ES-I3 (cell line): ENCODE results near the gene IGF1R.
A peak's percentile ranks its signal among the peaks of the same experiment; 100 is the strongest.

ENCODE experiments used
- H3K36me3 ChIP-seq: 2 replicates; pipeline ENCODE4 v1.6.1; 2013; ENCODE audit warnings: mild to moderate bottlenecking, low read length, control low read depth, moderate library complexity; ENCODE audit not compliant: insufficient read depth
- H3K4me1 ChIP-seq: 2 replicates; pipeline ENCODE4 v1.6.1; 2013; ENCODE audit warnings: mild to moderate bottlenecking, control low read depth, low read length; ENCODE audit not compliant: insufficient read depth
- H3K9ac ChIP-seq: 2 replicates; pipeline ENCODE4 v1.6.1; 2013; ENCODE audit warnings: low read depth, mild to moderate bottlenecking, low read length, moderate library complexity
- H3K9me3 ChIP-seq: 2 replicates; pipeline ENCODE4 v1.6.1; 2013; ENCODE audit warnings: mild to moderate bottlenecking, low read length, moderate library complexity; ENCODE audit not compliant: control insufficient read depth, insufficient read depth

IGF1R gene

GRCh38 chr15:98791046-98791701 lies 142.8 kb downstream of the IGF1R start:
- H3K9me3 ChIP-seq = no peaks in the 10 kb centered on the region
- H3K4me1 ChIP-seq = peaks cover 55% of the 10 kb centered on the region
- H3K9ac ChIP-seq = no peak overlapping the region
- no peaks in the 10 kb centered on the region for H3K36me3 ChIP-seq

DNA sequence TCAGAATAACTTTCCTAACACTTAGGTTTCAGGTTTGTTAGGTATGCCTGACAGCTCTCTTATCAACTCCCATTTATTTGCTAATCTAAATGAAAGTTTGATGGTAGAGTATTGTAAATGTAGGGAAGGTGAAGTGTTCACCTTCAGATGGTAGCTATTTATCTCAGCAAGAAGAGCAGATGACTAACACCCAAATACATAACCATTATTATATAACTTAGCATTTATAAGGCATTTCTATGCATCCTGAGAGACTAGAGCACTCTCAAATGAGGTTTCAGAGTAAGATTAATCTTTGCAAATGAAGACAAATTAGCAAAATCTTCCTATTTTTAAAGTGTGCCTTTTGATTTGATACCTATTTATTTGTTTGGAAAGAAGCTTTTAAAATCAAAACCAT lies 143.8 kb downstream of the IGF1R start:
- Histone ChIP-seq H3K9ac (no peak overlapping the region), H3K4me1 (peaks cover 55% of the 10 kb centered on the region), H3K9me3 (no peaks in the 10 kb centered on the region), H3K36me3 (no peaks in the 10 kb centered on the region)

DNA sequence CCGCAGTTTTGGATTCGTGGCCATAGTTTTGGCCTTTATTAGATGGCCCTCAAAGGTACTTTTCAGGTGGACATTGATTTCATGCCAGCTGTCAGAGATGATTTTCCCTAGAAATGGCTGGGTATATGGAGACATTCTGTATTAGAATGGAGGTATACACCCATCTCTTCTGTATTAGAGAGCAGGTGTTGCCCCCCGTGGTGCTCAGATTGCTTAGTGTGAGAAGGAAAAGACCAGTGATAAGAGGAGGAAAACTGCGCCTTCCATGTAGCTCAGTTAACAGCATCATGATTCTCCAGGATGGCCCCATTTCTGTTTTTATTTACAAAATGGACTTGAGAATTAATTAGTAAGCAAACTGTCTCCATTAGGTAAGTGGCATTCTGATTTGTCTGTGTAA lies 145.9 kb downstream of the IGF1R start:
- Histone ChIP-seq H3K36me3 (no peaks in the 10 kb centered on the region), H3K9ac (no peak overlapping the region), H3K9me3 (no peaks in the 10 kb centered on the region), H3K4me1 (peaks cover 52% of the 10 kb centered on the region)

GRCh38 chr15:98794748-98795147 lies 146.4 kb downstream of the IGF1R start:
- no peaks in the 10 kb centered on the region for H3K9me3 ChIP-seq
- H3K36me3 ChIP-seq = no peaks in the 10 kb centered on the region
- no peak overlapping the region for H3K9ac ChIP-seq
- peaks cover 55% of the 10 kb centered on the region for H3K4me1 ChIP-seq

- Histone ChIP-seq H3K36me3 (no peaks in the 10 kb centered on the region), H3K9me3 (no peaks in the 10 kb centered on the region), H3K9ac (no peak overlapping the region), H3K4me1 (peaks cover 58% of the 10 kb centered on the region)
These were observed 147.6 kb downstream of the IGF1R start for GRCh38 chr15:98795980-98796379.

DNA sequence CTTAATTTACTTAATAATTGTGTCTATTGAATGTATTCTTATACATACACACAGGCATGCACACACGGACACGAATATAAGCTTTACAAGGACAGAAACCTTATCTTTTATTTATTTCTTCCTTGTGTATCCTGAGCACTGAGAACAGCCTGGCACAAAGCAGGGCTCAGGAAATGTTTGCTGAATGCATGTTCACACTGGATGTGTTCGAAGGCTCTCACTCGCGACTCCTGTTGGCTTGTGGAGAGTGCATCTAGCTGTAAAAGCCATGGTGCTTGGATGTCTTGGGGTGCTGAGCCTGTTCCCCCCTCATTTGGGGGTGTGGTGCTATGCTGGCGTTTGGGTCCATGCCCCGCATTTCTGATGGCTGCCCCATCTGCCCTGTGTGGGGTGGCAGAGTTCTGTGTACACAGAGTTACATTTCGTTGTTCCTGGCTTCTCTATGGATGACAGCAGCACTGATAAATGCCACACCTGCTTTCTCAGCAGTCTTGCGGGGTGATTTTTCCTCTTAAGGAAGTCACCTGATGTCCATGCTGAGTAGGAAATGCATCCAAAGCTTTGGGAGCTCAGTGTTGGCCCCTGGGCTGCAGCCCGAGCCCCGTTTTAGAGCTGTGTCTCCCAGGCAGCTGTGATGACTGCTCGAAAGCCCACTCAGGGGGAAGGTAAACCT lies 148.5 kb downstream of the IGF1R start:
- H3K9me3 ChIP-seq = no peaks in the 10 kb centered on the region
- no peak overlapping the region for H3K9ac ChIP-seq
- H3K4me1 ChIP-seq = peaks cover 57% of the 10 kb centered on the region
- H3K36me3 ChIP-seq = no peaks in the 10 kb centered on the region

- H3K9me3 ChIP-seq = no peaks in the 10 kb centered on the region
- H3K9ac ChIP-seq = no peak overlapping the region
- H3K4me1 ChIP-seq = peaks cover 63% of the 10 kb centered on the region
- peaks cover 3% of the 10 kb centered on the region; the same call in 1 of the 2 replicates for H3K36me3 ChIP-seq
These were observed 150.1 kb downstream of the IGF1R start for GRCh38 chr15:98798375-98798893.

DNA sequence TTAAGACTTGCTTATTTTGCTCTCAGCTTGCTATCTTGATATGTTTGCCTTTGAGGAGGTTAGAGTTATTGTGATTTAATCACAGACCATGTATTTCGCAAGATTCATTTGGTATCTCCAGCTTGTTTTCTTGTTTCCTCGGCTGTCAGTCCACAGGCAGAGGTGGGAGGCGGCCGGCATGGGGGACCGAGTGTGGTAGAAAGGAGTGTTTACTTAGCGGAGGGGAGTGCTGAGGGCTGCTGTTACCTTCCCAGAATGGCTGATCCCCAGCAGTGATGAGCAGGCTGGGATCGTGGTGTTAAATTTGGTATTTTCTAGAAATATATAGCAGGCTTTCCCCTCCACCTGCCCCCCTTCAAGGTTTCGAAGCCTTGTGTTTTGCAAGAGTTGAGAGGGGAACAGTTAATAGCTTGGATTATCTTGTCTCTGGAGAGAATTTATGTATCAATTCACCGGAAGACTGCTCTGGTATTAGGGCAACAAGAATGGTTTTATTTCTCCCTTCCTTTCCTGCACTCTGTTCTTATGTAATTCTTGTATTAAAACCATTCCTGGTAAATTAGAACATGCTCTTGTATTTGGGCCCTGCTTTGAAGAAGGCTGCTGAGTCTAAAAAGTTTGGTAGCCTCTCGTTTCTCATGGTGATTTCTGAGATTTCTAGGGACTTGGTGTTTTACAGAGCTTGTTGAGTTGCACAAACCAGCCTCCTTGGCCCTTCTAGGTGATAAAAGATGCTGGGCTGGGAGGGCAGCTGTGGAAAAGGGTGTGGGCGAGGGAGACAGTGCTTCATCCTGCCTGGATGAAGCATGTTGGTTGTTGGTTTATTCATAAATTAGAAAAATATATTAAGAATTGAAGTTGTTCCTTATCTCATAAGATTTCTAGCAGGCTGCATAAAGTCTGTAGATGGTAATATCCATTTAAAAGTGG lies 151.4 kb downstream of the IGF1R start:
- Histone ChIP-seq H3K4me1 (peaks cover 53% of the 10 kb centered on the region), H3K36me3 (peaks cover 3% of the 10 kb centered on the region; the same call in 1 of the 2 replicates), H3K9ac (peak overlapping the region; percentile 35), H3K9me3 (no peaks in the 10 kb centered on the region)

GRCh38 chr15:98800437-98801233 lies 152.3 kb downstream of the IGF1R start:
- H3K4me1 ChIP-seq = peaks cover 54% of the 10 kb centered on the region
- H3K36me3 ChIP-seq = peaks cover 3% of the 10 kb centered on the region; the same call in 1 of the 2 replicates
- H3K9ac ChIP-seq = peak overlapping the region; percentile 17

DNA sequence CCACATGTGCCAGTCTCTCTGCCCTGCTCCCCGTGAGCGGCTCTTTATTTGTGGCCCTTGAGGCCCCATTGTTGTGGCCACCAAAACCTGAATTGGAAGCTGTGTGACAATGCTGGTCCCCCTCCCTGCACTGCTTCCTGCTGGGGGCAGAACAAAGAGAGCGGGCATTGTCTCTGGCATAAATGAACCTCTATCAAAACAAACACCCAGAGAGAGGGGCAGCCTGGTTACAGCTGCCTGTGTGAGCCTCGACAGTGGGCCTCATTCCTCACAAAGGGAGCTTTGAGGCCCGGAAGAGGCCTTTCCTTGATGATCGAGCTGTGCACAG lies 152.9 kb downstream of the IGF1R start:
- Histone ChIP-seq H3K9ac (no peak overlapping the region), H3K4me1 (peaks cover 58% of the 10 kb centered on the region), H3K36me3 (peaks cover 3% of the 10 kb centered on the region; the same call in 1 of the 2 replicates), H3K9me3 (no peaks in the 10 kb centered on the region)

More at GRCh38 chr15:98800437-98801233, 152.3 kb downstream of the IGF1R start:
- no peaks in the 10 kb centered on the region for H3K9me3 ChIP-seq

DNA sequence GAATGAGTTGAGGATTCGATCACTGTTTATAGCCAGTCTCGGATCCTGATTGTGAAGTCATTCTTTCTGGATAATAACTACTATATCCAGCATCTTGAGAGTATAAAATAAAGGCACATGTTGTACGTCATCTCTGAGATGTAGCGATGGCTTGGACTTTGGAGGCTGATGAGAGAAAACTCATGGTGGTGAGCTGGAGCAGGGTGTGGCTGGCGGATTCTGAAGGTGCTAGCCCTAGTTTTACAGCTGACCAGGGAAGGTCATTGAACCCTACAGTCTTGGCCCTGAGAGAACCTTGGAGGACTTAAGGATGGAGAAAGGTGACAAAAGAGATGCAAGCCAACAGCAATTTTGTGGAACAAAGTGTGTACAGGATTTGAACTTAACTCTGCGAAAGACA lies 153.8 kb downstream of the IGF1R start:
- H3K4me1 ChIP-seq = peaks cover 53% of the 10 kb centered on the region
- peaks cover 3% of the 10 kb centered on the region; the same call in 1 of the 2 replicates for H3K36me3 ChIP-seq
- no peak overlapping the region for H3K9ac ChIP-seq
- no peaks in the 10 kb centered on the region for H3K9me3 ChIP-seq

DNA sequence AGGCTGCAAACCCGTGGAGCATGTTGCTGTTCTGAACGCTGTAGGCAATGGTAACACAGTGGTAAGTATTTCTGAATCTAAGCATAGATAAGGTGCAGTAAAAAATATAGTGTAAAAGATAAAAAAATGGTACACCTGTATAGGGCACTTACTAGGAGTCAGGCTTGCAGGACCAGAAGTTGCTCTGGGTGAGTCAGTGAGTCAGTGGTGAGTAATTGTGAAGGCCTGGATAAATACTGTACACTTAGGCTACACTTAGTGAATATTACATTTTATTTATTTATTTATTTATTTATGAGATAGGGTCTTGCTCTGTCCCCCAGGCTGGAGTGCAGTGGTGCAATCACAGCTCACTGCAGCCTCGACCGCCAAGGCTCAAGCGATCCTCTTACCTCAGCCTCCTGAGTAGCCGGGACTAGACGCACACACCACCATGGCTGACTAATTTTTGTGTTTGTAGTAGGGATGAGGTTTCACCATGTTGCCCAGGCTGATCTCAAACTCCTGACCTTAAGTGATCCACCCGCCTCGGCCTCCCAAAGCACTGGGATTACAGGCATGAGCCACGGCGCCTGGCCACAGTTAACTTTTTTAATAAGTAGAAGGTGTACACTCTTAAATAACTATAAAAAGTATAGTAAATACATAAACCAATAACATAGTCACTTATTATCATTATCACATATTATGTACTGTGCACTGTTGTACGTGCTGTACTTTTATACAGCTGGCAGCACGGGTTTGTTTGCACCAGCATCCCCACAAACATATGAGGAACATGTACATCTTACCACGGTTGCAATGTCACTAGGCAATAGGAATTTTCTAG lies 155.1 kb downstream of the IGF1R start:
- H3K4me1 ChIP-seq = peaks cover 45% of the 10 kb centered on the region

GRCh38 chr15:98804057-98804380 lies 155.7 kb downstream of the IGF1R start:
- H3K9me3 ChIP-seq = no peaks in the 10 kb centered on the region
- H3K36me3 ChIP-seq = peaks cover 3% of the 10 kb centered on the region; the same call in 1 of the 2 replicates
- H3K4me1 ChIP-seq = peaks cover 42% of the 10 kb centered on the region
- H3K9ac ChIP-seq = no peak overlapping the region

More for the DNA sequence above, 155.1 kb downstream of the IGF1R start:
- Histone ChIP-seq H3K9me3 (no peaks in the 10 kb centered on the region), H3K9ac (no peak overlapping the region), H3K36me3 (peaks cover 3% of the 10 kb centered on the region; the same call in 1 of the 2 replicates)
